Stimulated activated CD8-positive, alpha-beta memory T cell treated with anti-CD3 and anti-CD28 coated beads, Interleukin-4, amount 100 ng/mL, for 24 hours (primary cell): Measurements from ENCODE around the gene HTR6.
"Not testable (repeated sequence)": the region's sequence is repeated elsewhere in the genome, so short reads cannot be mapped to it uniquely, and the experiment has no call there.

Experiments used
- DNase-seq: peaks from one replicate; pipeline ENCODE4 v3.0.0-alpha.2; 2020; ENCODE audit warnings: low read depth

The HTR6 gene

GRCh38 chr1:19664453-19665185 lies at the start of gene HTR6:
TSS of gene HTR6 (plus strand) at chr1:19664875. CDS start at chr1:19665754, 879 bp downstream.
- no peak for DNase-seq

- no peak for DNase-seq
Observed at GRCh38 chr1:19615438-19615837, 49.2 kb upstream of the HTR6 start.

DNA sequence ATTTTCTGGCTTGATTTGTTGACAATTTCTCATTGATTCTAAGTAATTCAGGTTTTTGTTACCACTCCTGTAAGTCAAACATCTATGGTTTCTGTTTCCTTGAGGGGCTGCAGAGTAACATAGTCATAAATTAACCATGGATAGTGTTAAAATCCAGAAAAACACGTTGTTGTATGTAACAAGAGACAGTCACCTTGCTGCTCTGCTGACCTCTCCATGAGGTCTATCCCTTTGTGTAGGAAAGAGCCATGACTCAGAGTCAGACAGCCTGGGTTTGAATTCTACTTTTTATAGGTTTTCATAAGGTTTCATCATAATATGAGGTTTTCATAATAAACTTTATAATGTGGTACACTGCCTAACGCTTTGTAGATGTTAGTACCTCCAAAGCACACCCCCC lies 48.2 kb upstream of the HTR6 start:
- DNase-seq, result no peak

- DNase-seq, result no peak
Observed at GRCh38 chr1:19617376-19617775, 47.3 kb upstream of the HTR6 start.

GRCh38 chr1:19618428-19618827 lies 46.2 kb upstream of the HTR6 start:
- no peak for DNase-seq

GRCh38 chr1:19619697-19620384 lies 44.8 kb upstream of the HTR6 start:
- DNase-seq, result no peak

GRCh38 chr1:19620786-19621185 lies 43.9 kb upstream of the HTR6 start:
- no peak for DNase-seq

DNA sequence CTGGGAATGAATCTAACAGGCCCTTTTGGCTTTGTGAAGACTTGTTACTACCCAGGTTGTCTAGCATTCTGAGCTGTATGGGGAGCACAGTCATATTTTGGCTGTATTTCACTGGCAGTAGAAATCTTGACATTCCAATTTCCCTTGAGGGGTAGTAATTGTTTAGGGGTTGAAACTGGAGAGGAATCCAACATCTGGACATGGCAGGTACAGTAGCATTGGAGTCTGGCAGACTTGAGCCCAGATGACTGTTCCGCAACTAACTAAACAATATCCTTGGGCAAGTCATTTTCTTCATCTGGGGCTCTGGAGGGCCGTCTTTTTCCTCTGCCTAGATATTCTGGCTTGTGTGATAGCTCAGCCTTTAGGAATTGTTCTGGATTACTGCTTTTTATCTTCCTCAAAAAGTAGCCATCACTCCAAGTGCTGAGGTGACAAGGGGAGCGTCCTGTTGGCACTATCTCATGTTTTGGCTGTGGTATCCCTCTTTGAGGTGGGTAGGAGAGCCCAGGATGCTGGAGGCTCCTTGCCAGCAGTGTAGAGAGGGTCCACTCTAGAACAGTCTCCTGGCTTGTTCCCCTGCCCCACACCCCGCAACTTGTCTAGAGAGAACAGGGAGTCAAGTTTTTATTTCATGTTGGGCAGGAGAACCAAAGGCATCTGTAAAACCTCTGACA lies 43.3 kb upstream of the HTR6 start:
- DNase-seq, result no peak

GRCh38 chr1:19622204-19622603 lies 42.5 kb upstream of the HTR6 start:
- DNase-seq, result no peak

DNA sequence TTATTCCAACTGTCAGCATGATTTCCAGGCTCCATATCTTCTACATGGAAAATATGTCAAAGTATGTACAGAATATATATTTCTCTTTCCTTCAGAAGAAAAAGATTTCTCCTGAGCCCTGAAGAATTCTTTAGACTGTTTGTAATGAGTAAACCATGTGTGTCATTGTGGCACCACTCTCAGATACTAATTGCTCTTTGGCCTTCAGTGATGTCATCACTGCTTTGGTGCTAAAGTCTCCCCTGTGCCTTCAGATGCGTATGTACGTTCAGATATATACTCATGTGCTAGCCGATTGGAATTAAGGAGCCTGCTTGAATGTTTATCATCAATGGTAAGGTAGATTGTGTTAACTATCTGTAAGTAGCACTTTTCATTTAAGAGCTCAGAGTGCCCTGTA lies 41.2 kb upstream of the HTR6 start:
- no peak for DNase-seq

GRCh38 chr1:19625291-19625937 lies 39.3 kb upstream of the HTR6 start:
- DNase-seq, result no peak

GRCh38 chr1:19628879-19629278 lies 35.8 kb upstream of the HTR6 start:
- DNase-seq, result no peak

GRCh38 chr1:19629357-19629756 lies 35.3 kb upstream of the HTR6 start:
- DNase-seq, result no peak

DNA sequence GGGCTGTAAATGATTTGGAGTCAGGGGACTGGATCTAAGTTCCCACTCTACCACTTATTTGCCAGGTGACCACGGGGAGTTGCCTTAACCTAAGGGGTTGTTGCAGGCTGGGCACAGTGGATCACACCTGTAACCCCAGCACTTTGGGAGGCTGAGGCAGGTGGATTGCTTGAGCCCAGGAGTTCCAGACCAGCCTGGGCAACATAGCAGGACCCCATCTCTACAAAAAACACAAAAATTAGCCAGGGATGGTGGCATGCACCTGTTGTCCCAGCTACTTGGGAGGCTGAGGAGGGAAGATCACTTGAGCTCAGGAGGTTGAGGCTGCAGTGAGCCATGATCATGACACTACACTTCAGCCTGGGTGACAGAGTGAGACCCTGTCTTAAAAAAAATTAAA lies 34.5 kb upstream of the HTR6 start:
- DNase-seq, result not testable (repeated sequence)

GRCh38 chr1:19630720-19631395 lies 33.8 kb upstream of the HTR6 start:
- DNase-seq, result no peak

DNA sequence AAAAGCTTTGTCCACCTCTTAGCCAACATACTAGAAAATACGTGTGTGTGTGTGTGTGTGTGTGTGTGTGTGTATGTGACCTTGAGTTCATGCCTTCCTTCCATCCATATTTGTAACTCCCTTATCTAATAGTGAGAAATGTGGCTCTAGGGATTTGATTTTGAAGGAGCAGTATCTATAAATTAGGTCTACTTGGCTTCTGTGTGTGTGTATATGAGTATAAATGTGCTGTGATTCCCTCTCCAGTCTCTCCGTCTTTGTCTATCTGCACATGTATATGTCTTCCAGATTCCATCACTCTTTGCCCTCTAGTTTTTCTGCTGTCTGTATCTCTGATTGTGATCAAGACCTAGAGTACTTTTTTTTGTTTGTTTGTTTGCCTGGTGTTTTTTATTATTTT lies 32.5 kb upstream of the HTR6 start:
- no peak for DNase-seq

GRCh38 chr1:19633106-19633505 lies 31.6 kb upstream of the HTR6 start:
- DNase-seq, result no peak

GRCh38 chr1:19635064-19635463 lies 29.6 kb upstream of the HTR6 start:
- not testable (repeated sequence) for DNase-seq

DNA sequence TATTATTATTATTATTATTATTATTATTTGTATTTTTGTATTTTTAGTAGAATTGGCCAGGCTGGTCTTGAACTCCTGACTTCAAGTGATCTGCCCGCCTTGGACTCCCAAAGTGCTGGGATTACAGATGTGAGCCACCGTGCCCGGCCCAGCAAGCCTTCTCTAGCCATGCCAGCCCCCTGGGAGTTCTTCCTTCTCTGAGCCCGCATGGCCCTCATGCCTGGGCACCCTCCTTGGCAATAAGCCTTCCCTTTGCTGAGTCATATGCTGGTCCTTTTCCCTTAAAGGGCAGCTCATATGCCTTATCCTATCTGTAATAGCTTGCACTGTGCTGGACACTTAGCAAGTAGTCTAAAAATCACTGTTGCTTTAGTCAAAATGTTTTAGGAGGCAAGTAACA lies 29.0 kb upstream of the HTR6 start:
- DNase-seq, result no peak

- DNase-seq, result no peak
Observed at GRCh38 chr1:19636065-19636464, 28.6 kb upstream of the HTR6 start.

GRCh38 chr1:19636749-19637148 lies 27.9 kb upstream of the HTR6 start:
- not testable (repeated sequence) for DNase-seq

DNA sequence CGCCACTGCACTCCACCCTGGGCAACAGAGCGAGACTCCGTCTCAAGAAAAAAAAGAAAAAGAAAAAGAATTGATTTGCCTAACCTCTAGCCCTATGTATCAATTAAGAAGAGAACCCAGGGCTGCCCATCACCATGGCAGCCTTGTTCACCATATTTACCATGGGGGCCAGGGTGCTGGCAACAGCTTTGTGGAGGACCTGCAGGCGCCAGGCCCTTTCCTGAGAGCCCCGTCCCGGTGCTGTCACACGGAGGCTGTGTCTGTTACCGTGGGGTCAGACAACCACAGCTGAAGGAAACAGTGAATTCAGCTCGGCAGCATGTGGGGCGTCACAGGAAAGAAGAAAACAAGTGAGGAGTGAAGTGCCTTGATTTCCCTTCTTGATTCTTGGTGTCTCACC lies 27.1 kb upstream of the HTR6 start:
- no peak for DNase-seq
